Endodermal cell (in vitro differentiated cells): ENCODE results near the gene FBXW9. TPM values are rescaled to one million over a fixed set of nuclear protein-coding genes. Genes with fewer than 3 reads are reported as not detected.
"Not testable (repeated sequence)": the region's sequence is repeated elsewhere in the genome, so short reads cannot be mapped to it uniquely, and the experiment has no call there.

Experiments
- DNase-seq: peaks from one replicate; pipeline ENCODE4 v3.0.0-alpha.2; 2017
- H3K27ac ChIP-seq: 2 replicates; pipeline ENCODE4 v1.5.1; 2013; ENCODE audit warnings: mild to moderate bottlenecking, low read depth, low read length, moderate library complexity
- H3K27me3 ChIP-seq: 2 replicates; pipeline ENCODE4 v1.6.1; 2013; ENCODE audit warnings: mild to moderate bottlenecking, low read length, moderate library complexity; ENCODE audit not compliant: insufficient read depth, control insufficient read depth, poor library complexity, severe bottlenecking
- H3K36me3 ChIP-seq: 2 replicates; pipeline ENCODE4 v1.7.0; 2013; ENCODE audit warnings: mild to moderate bottlenecking, low read length, moderate library complexity; ENCODE audit not compliant: control insufficient read depth, insufficient read depth
- H3K4me1 ChIP-seq: one replicate; pipeline ENCODE4 v1.7.0; 2013; ENCODE audit warnings: low read length; ENCODE audit not compliant: control insufficient read depth, insufficient read depth
- H3K4me3 ChIP-seq: 2 replicates; pipeline ENCODE4 v1.5.1; 2013; ENCODE audit warnings: mild to moderate bottlenecking, low read length, moderate library complexity
- H3K9ac ChIP-seq: 2 replicates; pipeline ENCODE4 v1.6.1; 2013; ENCODE audit warnings: mild to moderate bottlenecking, low read length, moderate library complexity; ENCODE audit not compliant: poor library complexity, severe bottlenecking; ENCODE audit errors: extremely low read depth
- H3K9me3 ChIP-seq: 2 replicates; pipeline ENCODE4 v1.6.1; 2013; ENCODE audit warnings: mild to moderate bottlenecking, low read length, moderate library complexity; ENCODE audit not compliant: control insufficient read depth
- H3K27ac Mint-ChIP-seq: 2 replicates; pipeline ENCODE4 v1.8.0; 2020; ENCODE audit warnings: mixed read lengths
- H3K27me3 Mint-ChIP-seq: 2 replicates; pipeline ENCODE4 v1.8.0; 2021; ENCODE audit warnings: mild to moderate bottlenecking, mixed read lengths; ENCODE audit not compliant: insufficient read depth
- H3K36me3 Mint-ChIP-seq: 2 replicates; pipeline ENCODE4 v1.8.0; 2020; ENCODE audit warnings: low read depth, mixed read lengths
- H3K4me1 Mint-ChIP-seq: 2 replicates; pipeline ENCODE4 v1.8.0; 2020; ENCODE audit warnings: mixed read lengths
- H3K4me3 Mint-ChIP-seq: 2 replicates; pipeline ENCODE4 v1.8.0; 2020; ENCODE audit warnings: mild to moderate bottlenecking, moderate library complexity, mixed read lengths
- H3K9me3 Mint-ChIP-seq: 2 replicates; pipeline ENCODE4 v1.8.0; 2020; ENCODE audit warnings: mild to moderate bottlenecking, mixed read lengths
- CTCF ChIP-seq: fragments of 200-600 bp; sonication (generic); conservative IDR thresholded peaks from 2 replicates; pipeline ENCODE4 v1.5.0; 2021; ENCODE audit warnings: antibody characterized with exemption, mild to moderate bottlenecking
- WGBS, 2 experiments: methylation state at CpG; one replicate each; pipeline versions ENCODE4 v1.1.5 to v1.1.7; 2013; ENCODE audit warnings: missing lambda C conversion rate in 2 of 2, mixed read lengths in 1 of 2; ENCODE audit not compliant: insufficient coverage in 1 of 2, insufficient read length in 1 of 2; 5-methylcytosine and 5-hydroxymethylcytosine counted together
- total RNA-seq, 2 donors: library from RNA; stranded (reverse); fragmentation: NEBNext Ultra II Directional in 1 of 2; extraction: Animal tissue kit (Norgen Biotek cat#: 25700) in 1 of 2; gene quantifications; 2 replicates in 1 of 2; 3 replicates in 1 of 2; pipeline ENCODE4 v1.2.1, GENCODE V29; 2021

The FBXW9 gene
- total RNA-seq, 2 donors from 2014 or later = 12.6 to 14.7 TPM

- Mint-ChIP-seq H3K27ac (no peak overlapping the region), H3K27me3 (no peaks in the 10 kb centered on the region), H3K4me1 (peaks cover 5% of the 10 kb centered on the region), H3K36me3 (peaks cover 28% of the 10 kb centered on the region), H3K9me3 (no peaks in the 10 kb centered on the region), H3K4me3 (no peak overlapping the region)
- TF ChIP-seq CTCF = no peak
- peaks cover 28% of the 10 kb centered on the region for H3K36me3 ChIP-seq
- H3K9ac ChIP-seq = no peak overlapping the region
- H3K4me3 ChIP-seq = no peak overlapping the region
- WGBS, 2 experiments = 93 to 100% methylated on average over 1 to 2 of the region's 2 CpGs
- DNase-seq = peak; percentile 47
- H3K27me3 ChIP-seq = no peaks in the 10 kb centered on the region
- no peaks in the 10 kb centered on the region for H3K4me1 ChIP-seq
- H3K27ac ChIP-seq = no peak overlapping the region
- no peaks in the 10 kb centered on the region for H3K9me3 ChIP-seq
These were observed 30.5 kb upstream of the FBXW9 start for GRCh38 chr19:12726988-12727316.

- H3K4me3 Mint-ChIP-seq, H3K27ac ChIP-seq, H3K9me3 Mint-ChIP-seq, H3K27me3 Mint-ChIP-seq, H3K27ac Mint-ChIP-seq, H3K27me3 ChIP-seq, DNase-seq, H3K4me1 ChIP-seq, H3K4me3 ChIP-seq, H3K9me3 ChIP-seq, H3K9ac ChIP-seq: not testable (repeated sequence)
- H3K36me3 ChIP-seq = peaks cover 17% of the 10 kb centered on the region
- Mint-ChIP-seq H3K4me1 (peaks cover 12% of the 10 kb centered on the region), H3K36me3 (peaks cover 25% of the 10 kb centered on the region)
- WGBS, 2 experiments = 98% methylated on average over 7 to 10 of the region's 10 CpGs
These were observed 29.2 kb upstream of the FBXW9 start for GRCh38 chr19:12725612-12726011.

- WGBS, 2 experiments = 3 to 6% methylated on average over 21 to 28 of the region's 28 CpGs
- DNase-seq = peak; percentile 93
- H3K9me3 Mint-ChIP-seq = no peaks in the 10 kb centered on the region
These were observed 27.4 kb upstream of the FBXW9 start, which contains the start of gene TNPO2 for GRCh38 chr19:12723641-12724426. Gene TNPO2, minus strand, starts transcription at chr19:12723932. Its CDS starts 2,955 bp downstream, at chr19:12720977.

More at GRCh38 chr19:12723641-12724426, 27.4 kb upstream of the FBXW9 start, which contains the start of gene TNPO2:
- no peaks in the 10 kb centered on the region for H3K27me3 ChIP-seq
- peak within 1 kb of the TSS; percentile 95 for H3K4me3 Mint-ChIP-seq
- peak within 1 kb of the TSS; percentile 97 for H3K27ac Mint-ChIP-seq
- H3K4me1 Mint-ChIP-seq = peaks cover 15% of the 10 kb centered on the region
- peaks cover 13% of the 10 kb centered on the region for H3K36me3 ChIP-seq
- H3K4me1 ChIP-seq = no peaks in the 10 kb centered on the region
- H3K36me3 Mint-ChIP-seq = peaks cover 21% of the 10 kb centered on the region
- H3K9ac ChIP-seq = peak within 1 kb of the TSS; percentile 77
- TF ChIP-seq CTCF = no peak
- peak within 1 kb of the TSS; percentile 92 for H3K27ac ChIP-seq
- peak within 1 kb of the TSS; percentile 96 for H3K4me3 ChIP-seq
- H3K9me3 ChIP-seq = no peaks in the 10 kb centered on the region
- H3K27me3 Mint-ChIP-seq = no peaks in the 10 kb centered on the region
